Endothelial cell of umbilical vein (primary cell): ENCODE results near the gene UBFD1. TPM values are rescaled to one million over a fixed set of nuclear protein-coding genes. Genes with fewer than 3 reads are reported as not detected.

Experiments
- Bru-seq: library from RNA; stranded (reverse); fragments of 400-500 nt; gene quantifications from one replicate; lab custom pipeline; 2021; lab: Mats Ljungman, UMichigan
- BruChase-seq, 2 experiments: library from RNA; stranded (reverse); fragments of 400-500 nt; gene quantifications; one replicate each; lab custom pipeline; 2021; lab: Mats Ljungman, UMichigan
- BruUV-seq: library from RNA; stranded (reverse); fragments of 400-500 nt; replicated peaks from 2 replicates; lab custom pipeline; 2021; lab: Mats Ljungman, UMichigan
- CTCF ChIA-PET: fragments of 300-600, 350-600 bp; sonication (Branson Sonifier 250); formaldehyde crosslinking; loops from one replicate; lab custom pipeline; 2021; ENCODE audit warnings: antibody characterized with exemption, inconsistent platforms; lab: Charles Lee
- POLR2A ChIA-PET: fragments of 300-600, 350-600 bp; sonication (Branson Sonifier 250); formaldehyde crosslinking; loops from one replicate; lab custom pipeline; 2021; ENCODE audit warnings: antibody characterized with exemption, inconsistent platforms; lab: Charles Lee
- DNase-seq: peaks from one replicate; pipeline ENCODE4 v3.0.0-alpha.2; 2011; ENCODE audit warnings: low read depth, low spot score
- FAIRE-seq: peaks from 2 replicates; lab custom pipeline; 2011; peaks lifted over from hg19 to GRCh38; lab: Jason Lieb, UNC
- H2AFZ ChIP-seq: 2 replicates; pipeline ENCODE4 v1.6.0; 2012; ENCODE audit warnings: low read depth, low read length, control low read depth, inconsistent platforms
- H3K27ac ChIP-seq: 2 replicates; pipeline ENCODE4 v1.5.1; 2011; ENCODE audit warnings: low read depth, mild to moderate bottlenecking, control low read depth, low read length, moderate library complexity; ENCODE audit not compliant: insufficient read depth
- H3K27me3 ChIP-seq, 2 experiments: 2 replicates each; pipeline versions ENCODE4 v1.6.0 to v1.6.1; 2011; ENCODE audit warnings: low read length in 2 of 2, mixed read lengths in 1 of 2; ENCODE audit not compliant: control insufficient read depth in 2 of 2, insufficient read depth in 2 of 2
- H3K36me3 ChIP-seq, 2 experiments: 2 replicates in 1 of 2; 3 replicates in 1 of 2; pipeline ENCODE4 v1.5.1; 2011; ENCODE audit warnings: low read length in 2 of 2, mild to moderate bottlenecking in 1 of 2, moderate library complexity in 1 of 2; ENCODE audit not compliant: control insufficient read depth in 2 of 2, insufficient read depth in 2 of 2; ENCODE audit errors: extremely low read depth in 1 of 2
- H3K4me1 ChIP-seq: 3 replicates; pipeline ENCODE4 v1.5.1; 2011; ENCODE audit warnings: mild to moderate bottlenecking, low read length; ENCODE audit not compliant: control insufficient read depth, insufficient read depth; ENCODE audit errors: extremely low read depth
- H3K4me2 ChIP-seq: 2 replicates; pipeline ENCODE4 v1.6.1; 2011; ENCODE audit warnings: low read length, control low read depth, mixed read lengths; ENCODE audit not compliant: insufficient read depth
- H3K4me3 ChIP-seq, 3 experiments: fragments of 200-600 bp in 1 of 3; sonication (generic), shearing (Covaris generic) in 1 of 3; replicated peaks in 1 of 3; 2 replicates each; pipeline ENCODE4 v1.5.1; 2011 to 2016; ENCODE audit warnings: control low read depth in 3 of 3, low read length in 3 of 3, mild to moderate bottlenecking in 2 of 3, inconsistent platforms in 1 of 3, low read depth in 1 of 3, moderate library complexity in 1 of 3; ENCODE audit not compliant: insufficient read depth in 1 of 3
- H3K79me2 ChIP-seq: 2 replicates; pipeline ENCODE4 v1.6.0; 2012; ENCODE audit warnings: low read length, inconsistent platforms; ENCODE audit not compliant: control insufficient read depth, insufficient read depth
- H3K9ac ChIP-seq: replicated peaks from 2 replicates; pipeline ENCODE3; 2011; ENCODE audit warnings: low read length, control low read depth; ENCODE audit not compliant: insufficient read depth; ENCODE audit errors: extremely low read depth
- H3K9me1 ChIP-seq: replicated peaks from 3 replicates; pipeline ENCODE4 v1.6.0; 2011; ENCODE audit warnings: mild to moderate bottlenecking, low read length; ENCODE audit not compliant: control insufficient read depth, insufficient read depth; ENCODE audit errors: extremely low read depth
- H3K9me3 ChIP-seq: replicated peaks from 2 replicates; pipeline ENCODE4 v1.5.1; 2012; ENCODE audit warnings: low read length, inconsistent platforms; ENCODE audit not compliant: control insufficient read depth, insufficient read depth
- H4K20me1 ChIP-seq: replicated peaks from 2 replicates; pipeline ENCODE3; 2011; ENCODE audit warnings: mild to moderate bottlenecking, low read length; ENCODE audit not compliant: control insufficient read depth, insufficient read depth; ENCODE audit errors: extremely low read depth
- CTCF ChIP-seq, 2 donors: IDR thresholded peaks; 1 replicate in 1 of 2; 2 replicates in 1 of 2; pipeline ENCODE4 v1.5.1; 2011; ENCODE audit warnings: low read length in 2 of 2, mild to moderate bottlenecking in 2 of 2, moderate library complexity in 2 of 2, control low read depth in 1 of 2, inconsistent platforms in 1 of 2, low read depth in 1 of 2; ENCODE audit not compliant: insufficient read depth in 1 of 2; ENCODE audit errors: extremely low read depth in 1 of 2
- EZH2 ChIP-seq: IDR thresholded peaks from 2 replicates; pipeline ENCODE4 v1.6.1; 2012; ENCODE audit warnings: borderline replicate concordance, low read depth, mild to moderate bottlenecking, moderate library complexity, low read length, inconsistent platforms; ENCODE audit not compliant: severe bottlenecking
- FOS ChIP-seq: IDR thresholded peaks from 2 replicates; pipeline ENCODE4 v1.6.1; 2011; ENCODE audit warnings: mild to moderate bottlenecking, low read length, moderate library complexity, borderline replicate concordance; ENCODE audit not compliant: insufficient read depth
- GATA2 ChIP-seq: IDR thresholded peaks from 2 replicates; pipeline ENCODE4 v1.7.0; 2011; ENCODE audit warnings: low read depth, mild to moderate bottlenecking, moderate library complexity, mixed read lengths, low read length; ENCODE audit not compliant: insufficient read length, insufficient read depth
- JUN ChIP-seq: IDR thresholded peaks from 2 replicates; pipeline ENCODE4 v1.6.1; 2011; ENCODE audit warnings: borderline replicate concordance, low read depth; ENCODE audit not compliant: insufficient read length, insufficient read depth
- MAX ChIP-seq: IDR thresholded peaks from 2 replicates; pipeline ENCODE4 v1.6.1; 2011; ENCODE audit not compliant: insufficient read depth, insufficient read length
- MYC ChIP-seq: IDR thresholded peaks from one replicate; pipeline ENCODE4 v1.6.1; 2011; ENCODE audit warnings: mild to moderate bottlenecking, low read depth, low read length
- POLR2A ChIP-seq: IDR thresholded peaks from 2 replicates; pipeline ENCODE4 v1.6.1; 2012; ENCODE audit warnings: low read depth, mild to moderate bottlenecking, control low read depth, low read length
- POLR2AphosphoS5 ChIP-seq: IDR thresholded peaks from 2 replicates; pipeline ENCODE4 v1.6.1; 2012; ENCODE audit warnings: low read depth, mild to moderate bottlenecking, control low read depth, low read length, moderate library complexity; ENCODE audit not compliant: insufficient read depth
- dilution Hi-C: fragments of 300-500 bp; cut with MboI; formaldehyde crosslinking; loops from one replicate; pipeline ENCODE4 v1.15.0; 2019; ENCODE audit warnings: low sequenced_read_pairs; ENCODE audit not compliant: extremely low pct_ligation_motif_present
- intact Hi-C: fragments of 100-400 bp; cut with micrococcal nuclease; formaldehyde crosslinking; loops from one replicate; pipeline ENCODE4 v1.10.0; 2022
- long read RNA-seq: library from polyadenylated mRNA; stranded (forward); transcript quantifications from one replicate; pipeline ENCODE4 v2.0.0, GENCODE V29; 2021
- polyA minus RNA-seq, 3 experiments: library from RNA; depleted of rRNA, polyadenylated mRNA; stranded (reverse); fragments of >200 nt; gene quantifications; 1 replicate in 1 of 3; 2 replicates in 2 of 3; pipeline ENCODE4 v1.2.3, GENCODE V29; 2011
- polyA plus RNA-seq, 4 experiments: library from polyadenylated mRNA; depleted of rRNA in 3 of 4; stranded (reverse) in 3 of 4; unstranded in 1 of 4; fragments of >200 nt; gene quantifications; 2 replicates each; pipeline versions ENCODE4 v1.2.1 to v1.2.3, GENCODE V29; 2011 to 2012; ENCODE audit warnings: missing spikeins in 1 of 4
- total RNA-seq: library from RNA; stranded (reverse); gene quantifications from 2 replicates; pipeline ENCODE4 v1.2.3, GENCODE V29; 2021

Gene UBFD1
- total RNA-seq, result 64.8 and 69.9 TPM in 2 replicates
- polyA plus RNA-seq, result 47.4 and 50.0 TPM in 2 replicates
- polyA plus RNA-seq (2011; cell fraction: cytosol; rRNA removed), result 44.6 and 45.5 TPM in 2 replicates
- 69.0 and 89.8 TPM in 2 replicates for polyA plus RNA-seq (2011; cell fraction: nucleus; rRNA removed)
- 38.3 and 39.9 TPM in 2 replicates for polyA plus RNA-seq (2012)
- 49.9 and 55.4 TPM in 2 replicates for polyA minus RNA-seq
- polyA minus RNA-seq (2011; cell fraction: cytosol; rRNA and poly(A)+ RNA removed), result 24.6 TPM
- 62.5 and 77.7 TPM in 2 replicates for polyA minus RNA-seq (2011; cell fraction: nucleus; rRNA and poly(A)+ RNA removed)
- Bru-seq, nascent RNA, result percentile 85 among the genes with signal in this experiment
- percentile 97 among the genes with signal in this experiment for BruChase-seq, experiment 1, labeled RNA remaining after a 6-hour chase
- BruChase-seq, experiment 2, labeled RNA remaining after a 2-hour chase, result percentile 90 among the genes with signal in this experiment
- long read RNA-seq, full-length matches to known transcripts, result 56 of 92 reads
- long read RNA-seq, partial matches to known transcripts, result 21 of 92 reads
- long read RNA-seq, other reads (novel, unspliced or antisense), result 15 of 92 reads

- BruUV-seq, result TSS peak; percentile 73
- Histone ChIP-seq H3K9ac (peak within 1 kb of the TSS; percentile 87), H3K4me2 (peak within 1 kb of the TSS; percentile 91), H3K79me2 (peaks cover 30% of the 10 kb centered on the region), H3K9me3 (no peaks in the 10 kb centered on the region), H4K20me1 (no peaks in the 10 kb centered on the region), H3K4me1 (peaks cover 12% of the 10 kb centered on the region), H3K9me1 (no peaks in the 10 kb centered on the region), H3K27me3 (no peaks in the 10 kb centered on the region), H3K36me3 (peaks cover 4 to 7% of the 10 kb centered on the region in 2 experiments), H2AFZ (peak within 1 kb of the TSS; percentile 83), H3K27ac (peak within 1 kb of the TSS; percentile 74), H3K4me3 (peak within 1 kb of the TSS; percentile 74 to 92 (median 86))
- TF ChIP-seq MYC (peak; percentile 75), POLR2AphosphoS5 (peak; percentile 84), POLR2A (peak; percentile 71), GATA2 (no peak), EZH2 (no peak), CTCF (IDR thresholded peaks at IDR 0.05; ENCODE audit: extremely low read depth in 1 of 2, insufficient read depth in 1 of 2, low read depth in 1 of 2, low read length in 2 of 2) (peak; percentile 98 to 100), FOS (no peak), JUN (no peak), MAX (peak; percentile 96)
- FAIRE-seq (peak; percentile 97), DNase-seq (peak; percentile 100)
- CTCF ChIA-PET, result interaction anchor here (0.8 to 1.6 kb wide), 13 partner anchors 11 to 171 kb away, joined by 3 to 11 read pairs (median 5); partner anchors contain the start of genes DCTN5 and PALB2
- dilution Hi-C loops (no loop called here), intact Hi-C loops (loop anchor here (1.0 to 2.0 kb wide), 12 partner anchors 39 to 982 kb away; partner anchors contain the start of genes COG7, DCTN5, GGA2 and NDUFAB1)
- POLR2A ChIA-PET, result interaction anchor here (0.9 to 1.2 kb wide), 2 partner anchors 17 to 65 kb away, joined by 4 to 5 read pairs; no protein-coding TSS in a partner anchor
Measured at GRCh38 chr16:23556881-23557778, at the start of gene UBFD1, which contains the start of gene EARS2. TSS of gene UBFD1 (plus strand) at chr16:23557727. CDS start at chr16:23557743, 16 bp downstream. TSS of gene EARS2 (minus strand) at chr16:23557350. CDS start at chr16:23557343, 7 bp downstream.
